MM.1S (cell line): ENCODE data around the gene STEAP1B.

Experiments
- DNase-seq: peaks from one replicate; pipeline ENCODE4 v3.0.0-alpha.2; 2015
- H2AFZ ChIP-seq: fragments of 300-600 bp; sonication (generic); 2 replicates; pipeline ENCODE4 v1.6.0; 2016; ENCODE audit warnings: antibody characterized with exemption, low read length
- H3F3A ChIP-seq: fragments of 300-600 bp; sonication (generic); 2 replicates; pipeline ENCODE4 v1.6.1; 2016; ENCODE audit warnings: mild to moderate bottlenecking, antibody characterized with exemption, low read length, moderate library complexity, mixed read lengths; ENCODE audit not compliant: insufficient read depth
- H3K27ac ChIP-seq: fragments of 300-600 bp; sonication (generic); 2 replicates; pipeline ENCODE4 v1.5.1; 2016; ENCODE audit warnings: mild to moderate bottlenecking, low read length
- H3K27me3 ChIP-seq: fragments of 300-600 bp; sonication (generic); replicated peaks from 2 replicates; pipeline ENCODE4 v1.6.0; 2016; ENCODE audit warnings: low read length; ENCODE audit not compliant: insufficient read depth
- H3K36me3 ChIP-seq: fragments of 300-600 bp; sonication (generic); replicated peaks from 2 replicates; pipeline ENCODE4 v1.6.1; 2016; ENCODE audit warnings: mild to moderate bottlenecking, low read length, mixed read lengths; ENCODE audit not compliant: insufficient read depth
- H3K4me1 ChIP-seq: fragments of 300-600 bp; sonication (generic); 2 replicates; pipeline ENCODE4 v1.6.1; 2016; ENCODE audit warnings: low read length, mixed read lengths
- H3K4me2 ChIP-seq: fragments of 300-600 bp; sonication (generic); 2 replicates; pipeline ENCODE4 v1.6.0; 2016; ENCODE audit warnings: low read depth, low read length
- H3K4me3 ChIP-seq: fragments of 300-600 bp; sonication (generic); 2 replicates; pipeline ENCODE4 v1.5.1; 2016; ENCODE audit warnings: low read length, mixed read lengths
- H3K79me2 ChIP-seq: fragments of 300-600 bp; sonication (generic); 2 replicates; pipeline ENCODE4 v1.6.1; 2016; ENCODE audit warnings: mixed run types, low read length, mixed read lengths
- H3K9ac ChIP-seq: fragments of 300-600 bp; sonication (generic); 2 replicates; pipeline ENCODE4 v1.6.1; 2016; ENCODE audit warnings: low read length, mixed read lengths
- H3K9me2 ChIP-seq: fragments of 300-600 bp; sonication (generic); replicated peaks from 2 replicates; pipeline ENCODE4 v1.6.1; 2016; ENCODE audit warnings: mild to moderate bottlenecking, low read length, mixed read lengths; ENCODE audit not compliant: insufficient read depth
- H3K9me3 ChIP-seq: fragments of 300-600 bp; sonication (generic); replicated peaks from 2 replicates; pipeline ENCODE4 v1.6.1; 2016; ENCODE audit warnings: mild to moderate bottlenecking, low read length, mixed read lengths; ENCODE audit not compliant: insufficient read depth
- H4K20me1 ChIP-seq: fragments of 300-600 bp; sonication (generic); 2 replicates; pipeline ENCODE4 v1.6.1; 2016; ENCODE audit warnings: mild to moderate bottlenecking, low read length, moderate library complexity, mixed read lengths; ENCODE audit not compliant: insufficient read depth
- CTCF ChIP-seq: fragments of 300-600 bp; sonication (generic); IDR thresholded peaks from 2 replicates; pipeline ENCODE4 v1.5.1; 2016; ENCODE audit warnings: antibody characterized with exemption, low read length, mixed read lengths
- EZH2 ChIP-seq: fragments of 300-600 bp; sonication (generic); optimal IDR thresholded peaks from 2 replicates; pipeline ENCODE3; 2017; ENCODE audit warnings: low read depth, mild to moderate bottlenecking, antibody characterized with exemption, low read length, mixed read lengths
- EZH2phosphoT487 ChIP-seq: fragments of 300-600 bp; sonication (generic); IDR thresholded peaks from 2 replicates; pipeline ENCODE4 v1.6.1; 2018; ENCODE audit warnings: antibody characterized with exemption, low read length

Gene STEAP1B

GRCh38 chr7:22400150-22400814 is 99.7 kb downstream of the STEAP1B start:
- no peaks in the 10 kb centered on the region for H3K9me2 ChIP-seq
- H3K79me2 ChIP-seq, result no peaks in the 10 kb centered on the region
- peaks cover 12% of the 10 kb centered on the region for H3K4me1 ChIP-seq
- no peaks in the 10 kb centered on the region for H3K36me3 ChIP-seq
- no peak overlapping the region for H3K4me3 ChIP-seq
- no peak for DNase-seq
- H4K20me1 ChIP-seq, result no peaks in the 10 kb centered on the region
- H2AFZ ChIP-seq, result no peak overlapping the region
- H3K27ac ChIP-seq, result no peak overlapping the region
- no peak overlapping the region for H3K9ac ChIP-seq
- H3F3A ChIP-seq, result no peaks in the 10 kb centered on the region
- H3K9me3 ChIP-seq, result no peaks in the 10 kb centered on the region
- TF ChIP-seq EZH2phosphoT487 (no peak), CTCF (no peak)
- no peak overlapping the region for H3K4me2 ChIP-seq
- no peaks in the 10 kb centered on the region for H3K27me3 ChIP-seq

- DNase-seq, result no peak
- H3K9me3 ChIP-seq, result no peaks in the 10 kb centered on the region
- H3K79me2 ChIP-seq, result no peaks in the 10 kb centered on the region
- peaks cover 12% of the 10 kb centered on the region for H3K4me1 ChIP-seq
- H3K27me3 ChIP-seq, result no peaks in the 10 kb centered on the region
- H3K9me2 ChIP-seq, result no peaks in the 10 kb centered on the region
- no peaks in the 10 kb centered on the region for H3F3A ChIP-seq
- H4K20me1 ChIP-seq, result no peaks in the 10 kb centered on the region
- no peak overlapping the region for H3K4me2 ChIP-seq
- no peak overlapping the region for H3K9ac ChIP-seq
- no peak for TF ChIP-seq EZH2
- no peak for TF ChIP-seq CTCF
- TF ChIP-seq EZH2phosphoT487, result no peak
- H3K27ac ChIP-seq, result no peak overlapping the region
- no peak overlapping the region for H3K4me3 ChIP-seq
- H2AFZ ChIP-seq, result no peak overlapping the region
- no peaks in the 10 kb centered on the region for H3K36me3 ChIP-seq
Observed at GRCh38 chr7:22399546-22399945, 100.4 kb downstream of the STEAP1B start.

- no peak overlapping the region; the same call in 1 of the 2 replicates for H3K4me2 ChIP-seq
- no peaks in the 10 kb centered on the region for H4K20me1 ChIP-seq
- no peak for DNase-seq
- H3K9me2 ChIP-seq, result no peaks in the 10 kb centered on the region
- no peak overlapping the region for H3K4me3 ChIP-seq
- TF ChIP-seq EZH2 (no peak), EZH2phosphoT487 (no peak), CTCF (no peak)
- no peaks in the 10 kb centered on the region for H3K79me2 ChIP-seq
- no peaks in the 10 kb centered on the region for H3K27me3 ChIP-seq
- H3K36me3 ChIP-seq, result no peaks in the 10 kb centered on the region
- peaks cover 12% of the 10 kb centered on the region for H3K4me1 ChIP-seq
- H3K9ac ChIP-seq, result no peak overlapping the region
- no peak overlapping the region for H2AFZ ChIP-seq
- no peak overlapping the region for H3K27ac ChIP-seq
- H3F3A ChIP-seq, result no peaks in the 10 kb centered on the region
- no peaks in the 10 kb centered on the region for H3K9me3 ChIP-seq
Observed at GRCh38 chr7:22399091-22399490, 100.9 kb downstream of the STEAP1B start.
